Ishikawa (cell line): Measurements from ENCODE around the gene UCP1.

Experiments
- CEBPB ChIP-seq: IDR thresholded peaks from 2 replicates; pipeline ENCODE4 v1.6.1; 2012
- EP300 ChIP-seq: IDR thresholded peaks from 2 replicates; pipeline ENCODE4 v1.6.1; 2012; ENCODE audit warnings: borderline replicate concordance
- ZBTB7A ChIP-seq: IDR thresholded peaks from 2 replicates; pipeline ENCODE4 v1.6.1; 2012; ENCODE audit warnings: low read depth
- TF ChIP-seq, protein P1 (sequence below): IDR thresholded peaks from 2 replicates; pipeline ENCODE4 v1.6.1; 2012
- TF ChIP-seq, protein P2 (sequence below): IDR thresholded peaks from 2 replicates; pipeline ENCODE4 v1.6.1; 2012

DNA sequence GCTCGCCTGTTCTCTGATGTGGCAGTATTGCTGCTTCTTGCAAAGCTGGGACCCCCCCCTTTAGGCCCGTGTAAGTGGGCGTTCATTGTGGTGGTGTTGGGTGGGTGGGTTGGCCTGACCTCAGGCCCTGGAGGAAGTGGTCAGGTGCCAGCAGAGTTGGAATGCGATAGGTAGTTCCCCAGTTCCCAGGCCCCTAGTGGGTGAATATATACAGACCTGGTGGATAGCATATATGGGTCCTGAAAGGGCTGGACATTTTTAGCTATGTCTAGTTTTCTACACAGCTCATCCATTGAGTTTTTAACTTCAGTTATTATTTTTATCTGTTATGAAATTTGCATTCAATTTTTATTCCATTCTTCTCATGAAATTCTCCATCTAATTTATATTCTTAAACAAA is 35.8 kb upstream of the UCP1 start:
- TF ChIP-seq EP300, result no peak
- no peak for TF ChIP-seq ZBTB7A
- TF ChIP-seq, protein P1, sequence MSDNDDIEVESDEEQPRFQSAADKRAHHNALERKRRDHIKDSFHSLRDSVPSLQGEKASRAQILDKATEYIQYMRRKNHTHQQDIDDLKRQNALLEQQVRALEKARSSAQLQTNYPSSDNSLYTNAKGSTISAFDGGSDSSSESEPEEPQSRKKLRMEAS, result no peak
- TF ChIP-seq, protein P2, sequence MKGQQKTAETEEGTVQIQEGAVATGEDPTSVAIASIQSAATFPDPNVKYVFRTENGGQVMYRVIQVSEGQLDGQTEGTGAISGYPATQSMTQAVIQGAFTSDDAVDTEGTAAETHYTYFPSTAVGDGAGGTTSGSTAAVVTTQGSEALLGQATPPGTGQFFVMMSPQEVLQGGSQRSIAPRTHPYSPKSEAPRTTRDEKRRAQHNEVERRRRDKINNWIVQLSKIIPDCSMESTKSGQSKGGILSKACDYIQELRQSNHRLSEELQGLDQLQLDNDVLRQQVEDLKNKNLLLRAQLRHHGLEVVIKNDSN, result no peak
- no peak for TF ChIP-seq CEBPB
